NCI-H748 (cell line): ENCODE measurements around the gene RPL9.
"Not testable (repeated sequence)": the region's sequence is repeated elsewhere in the genome, so short reads cannot be mapped to it uniquely, and the experiment has no call there.

ENCODE experiments used
- DNase-seq: peaks from one replicate; lab custom pipeline; 2025; ENCODE audit not compliant: unreplicated experiment; lab: John Stamatoyannopoulos, UW

RPL9 gene

GRCh38 chr4:39458505-39459300 is at the start of gene RPL9, which contains the start of gene LIAS:
Gene RPL9, minus strand, starts transcription at chr4:39458922. Its CDS starts 483 bp downstream, at chr4:39458439.
Gene LIAS, plus strand, starts transcription at chr4:39459056. Its CDS starts 62 bp downstream, at chr4:39459118.
- DNase-seq, result peak; percentile 98

GRCh38 chr4:39505581-39505980 is 46.9 kb upstream of the RPL9 start:
- no peak for DNase-seq

- DNase-seq, result no peak
Observed at GRCh38 chr4:39504538-39504937, 45.8 kb upstream of the RPL9 start.

GRCh38 chr4:39502664-39503035 is 43.9 kb upstream of the RPL9 start:
- not testable (repeated sequence) for DNase-seq

- DNase-seq, result no peak
Observed at GRCh38 chr4:39502019-39502663, 43.4 kb upstream of the RPL9 start.

- DNase-seq, result no peak
Observed at GRCh38 chr4:39498727-39499020, 40.0 kb upstream of the RPL9 start.

- no peak for DNase-seq
Observed at GRCh38 chr4:39497909-39498726, 39.4 kb upstream of the RPL9 start.

- DNase-seq, result no peak
Observed at GRCh38 chr4:39495446-39496213, 36.9 kb upstream of the RPL9 start.

- DNase-seq, result no peak
Observed at GRCh38 chr4:39494354-39494753, 35.6 kb upstream of the RPL9 start.

- DNase-seq, result no peak
Observed at GRCh38 chr4:39490322-39490721, 31.6 kb upstream of the RPL9 start.

GRCh38 chr4:39486221-39486804 is 27.6 kb upstream of the RPL9 start:
- no peak for DNase-seq

- DNase-seq, result no peak
Observed at GRCh38 chr4:39484582-39485272, 26.0 kb upstream of the RPL9 start.

GRCh38 chr4:39480902-39481695 is 22.4 kb upstream of the RPL9 start:
- no peak for DNase-seq

- DNase-seq, result no peak
Observed at GRCh38 chr4:39480251-39480650, 21.5 kb upstream of the RPL9 start.

GRCh38 chr4:39476187-39476895 is 17.6 kb upstream of the RPL9 start:
- no peak for DNase-seq

GRCh38 chr4:39472396-39472795 is 13.7 kb upstream of the RPL9 start:
- DNase-seq, result no peak

- DNase-seq, result no peak
Observed at GRCh38 chr4:39470402-39470801, 11.7 kb upstream of the RPL9 start.

GRCh38 chr4:39469429-39470077 is 10.8 kb upstream of the RPL9 start:
- DNase-seq, result peak; percentile 78
